Esophagus muscularis mucosa (tissue), 3 donors: ENCODE measurements around the gene KANK3.

Experiments used
- POLR2AphosphoS5 ChIP-seq, 2 donors: sonication (generic); formaldehyde crosslinking; IDR thresholded peaks; one replicate each; pipeline ENCODE4 v1.6.1; 2017; ENCODE audit warnings: antibody characterized with exemption in 2 of 2
- TF ChIP-seq, protein P1 (sequence below), 3 experiments: fragments of 200-600 bp in 2 of 3; fragments of 450-650 bp in 1 of 3; sonication (generic) in 2 of 3; IDR thresholded peaks; one replicate each; pipeline ENCODE4 v1.5.1; 2017 to 2019; ENCODE audit warnings: antibody characterized with exemption in 3 of 3, mild to moderate bottlenecking in 2 of 3, moderate library complexity in 1 of 3

DNA sequence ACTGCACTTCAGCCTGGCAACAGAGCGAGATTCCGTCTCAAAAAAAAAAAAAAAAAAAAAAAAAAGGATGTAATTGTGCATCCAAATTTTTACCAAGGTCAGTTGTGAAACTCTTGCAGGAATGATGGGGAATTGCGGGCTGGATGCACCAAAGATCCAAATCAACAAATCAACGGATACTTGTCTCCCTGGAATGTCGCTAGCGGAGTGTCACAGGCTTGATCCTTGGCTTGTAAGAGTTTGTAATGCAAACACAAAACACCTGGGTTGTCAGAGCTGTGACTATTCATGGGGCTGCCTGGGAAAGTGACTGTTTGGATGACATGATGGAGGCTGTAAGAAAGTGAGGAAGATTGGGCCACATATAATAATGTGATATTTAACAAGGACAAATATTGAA is 4.2 kb downstream of the KANK3 start:
- TF ChIP-seq POLR2AphosphoS5 (IDR thresholded peaks at IDR 0.05) = no peak
- TF ChIP-seq, protein P1, sequence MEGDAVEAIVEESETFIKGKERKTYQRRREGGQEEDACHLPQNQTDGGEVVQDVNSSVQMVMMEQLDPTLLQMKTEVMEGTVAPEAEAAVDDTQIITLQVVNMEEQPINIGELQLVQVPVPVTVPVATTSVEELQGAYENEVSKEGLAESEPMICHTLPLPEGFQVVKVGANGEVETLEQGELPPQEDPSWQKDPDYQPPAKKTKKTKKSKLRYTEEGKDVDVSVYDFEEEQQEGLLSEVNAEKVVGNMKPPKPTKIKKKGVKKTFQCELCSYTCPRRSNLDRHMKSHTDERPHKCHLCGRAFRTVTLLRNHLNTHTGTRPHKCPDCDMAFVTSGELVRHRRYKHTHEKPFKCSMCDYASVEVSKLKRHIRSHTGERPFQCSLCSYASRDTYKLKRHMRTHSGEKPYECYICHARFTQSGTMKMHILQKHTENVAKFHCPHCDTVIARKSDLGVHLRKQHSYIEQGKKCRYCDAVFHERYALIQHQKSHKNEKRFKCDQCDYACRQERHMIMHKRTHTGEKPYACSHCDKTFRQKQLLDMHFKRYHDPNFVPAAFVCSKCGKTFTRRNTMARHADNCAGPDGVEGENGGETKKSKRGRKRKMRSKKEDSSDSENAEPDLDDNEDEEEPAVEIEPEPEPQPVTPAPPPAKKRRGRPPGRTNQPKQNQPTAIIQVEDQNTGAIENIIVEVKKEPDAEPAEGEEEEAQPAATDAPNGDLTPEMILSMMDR (IDR thresholded peaks at IDR 0.05) = no peak
